GM23248 (cell line): ENCODE results near the gene FKBP15.

ENCODE experiments used
- EZH2 ChIP-seq: fragments of 200-600 bp; sonication (generic); IDR thresholded peaks from 2 replicates; pipeline ENCODE4 v1.6.1; 2018; ENCODE audit warnings: antibody characterized with exemption, mild to moderate bottlenecking; ENCODE audit not compliant: insufficient read depth, poor library complexity, severe bottlenecking
- EZH2phosphoT487 ChIP-seq: fragments of 200-600 bp; sonication (generic); IDR thresholded peaks from 2 replicates; pipeline ENCODE4 v1.6.1; 2018; ENCODE audit warnings: antibody characterized with exemption, moderate library complexity, mild to moderate bottlenecking, low read depth; ENCODE audit not compliant: insufficient read depth

DNA sequence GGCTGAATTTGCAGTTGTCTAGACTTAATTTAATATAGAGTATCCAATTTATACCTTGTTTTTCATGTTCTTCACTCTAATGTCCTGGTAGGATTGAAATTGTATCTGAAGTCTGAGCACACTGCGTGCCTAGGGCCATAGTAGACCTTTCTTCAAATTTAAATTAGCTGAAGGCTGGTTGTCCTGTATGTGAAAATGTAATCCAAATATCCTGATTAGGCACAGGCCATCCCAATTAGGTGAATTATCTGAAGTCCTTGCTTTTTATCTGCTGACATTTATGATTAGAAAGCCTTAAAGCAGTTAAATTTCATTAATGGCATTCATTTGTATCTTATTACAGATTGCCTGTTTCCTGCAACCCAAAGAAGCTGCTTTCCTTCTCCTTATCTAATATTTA lies 33.9 kb upstream of the FKBP15 start:
- TF ChIP-seq EZH2phosphoT487 (no peak), EZH2 (no peak)
